ENCODE measurements around the gene BABAM1. TPM values are rescaled to one million over a fixed set of nuclear protein-coding genes. Genes with fewer than 3 reads are reported as not detected.

The BABAM1 gene
- total RNA-seq, 3 donors from 2014 or later (not counting 1 experiment from before 2014, with no cell fraction given) = 106 to 127 (median 106) TPM

GRCh38 chr19:17244618-17245534 lies 22.4 kb upstream of the BABAM1 start:
- intact Hi-C loops (cut with micrococcal nuclease) = no loop called here
- H3K36me3 Mint-ChIP-seq = no peaks in the 10 kb centered on the region
- WGBS (ENCODE audit: insufficient coverage) = 5% methylated on average over 100 of the region's 100 CpGs
- peak in 1 of 2 donors; percentile 52 for DNase-seq
- H3K27me3 Mint-ChIP-seq (ENCODE audit: low read depth in 2 of 2) = no peaks in the 10 kb centered on the region
- Histone ChIP-seq H3K27ac (ENCODE audit: low read length) (no peak overlapping the region), H3K4me1 (ENCODE audit: control insufficient read depth, insufficient read depth, low read length) (peaks cover 19% of the 10 kb centered on the region), H3K36me3 (ENCODE audit: control insufficient read depth, insufficient read depth, low read length) (no peaks in the 10 kb centered on the region), H3K4me3 (ENCODE audit: low read length) (peak overlapping the region; percentile 12), H3K9me3 (ENCODE audit: control insufficient read depth, insufficient read depth, low read length) (no peaks in the 10 kb centered on the region), H3K27me3 (ENCODE audit: control insufficient read depth, insufficient read depth, low read length) (no peaks in the 10 kb centered on the region)
- H3K27ac Mint-ChIP-seq = no peak overlapping the region
- H3K9me3 Mint-ChIP-seq = no peaks in the 10 kb centered on the region
- H3K4me3 Mint-ChIP-seq = peak overlapping the region; percentile 35
- no peak for TF ChIP-seq CTCF (IDR thresholded peaks at IDR 0.05)
- ATAC-seq = peak in 1 of 3 donors; percentile 1
- H3K4me1 Mint-ChIP-seq = peaks cover 0 to 21% of the 10 kb centered on the region in 2 donors

DNA sequence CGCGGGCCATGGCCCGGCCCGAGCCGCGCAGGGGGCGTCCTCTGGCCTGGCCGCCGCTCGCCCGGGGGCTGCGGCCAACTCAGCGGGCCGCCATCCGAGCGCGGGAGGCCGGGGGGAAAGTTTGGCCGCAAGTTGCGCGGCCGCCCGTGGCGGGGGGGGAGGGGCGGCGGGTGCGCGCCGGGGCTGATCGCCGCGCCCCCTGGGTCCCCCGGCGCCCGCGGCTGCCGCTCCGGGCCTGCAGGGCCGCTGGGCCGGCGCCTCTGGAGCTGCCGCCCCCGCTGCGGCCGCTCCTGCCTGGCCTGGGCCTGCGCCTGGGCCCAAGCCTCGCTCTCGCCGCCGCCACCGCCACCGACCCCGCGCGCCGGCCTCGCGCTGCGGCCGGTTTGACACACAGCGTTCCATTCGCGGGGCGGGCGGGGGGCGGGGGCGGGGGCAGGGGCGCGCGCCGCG lies 21.7 kb upstream of the BABAM1 start, which contains the start of gene NR2F6:
NR2F6 (minus strand) TSS at position 385 of the 450 bp plus-strand sequence. CDS start 699 bp downstream, outside the sequence.
- DNase-seq = no peak

DNA sequence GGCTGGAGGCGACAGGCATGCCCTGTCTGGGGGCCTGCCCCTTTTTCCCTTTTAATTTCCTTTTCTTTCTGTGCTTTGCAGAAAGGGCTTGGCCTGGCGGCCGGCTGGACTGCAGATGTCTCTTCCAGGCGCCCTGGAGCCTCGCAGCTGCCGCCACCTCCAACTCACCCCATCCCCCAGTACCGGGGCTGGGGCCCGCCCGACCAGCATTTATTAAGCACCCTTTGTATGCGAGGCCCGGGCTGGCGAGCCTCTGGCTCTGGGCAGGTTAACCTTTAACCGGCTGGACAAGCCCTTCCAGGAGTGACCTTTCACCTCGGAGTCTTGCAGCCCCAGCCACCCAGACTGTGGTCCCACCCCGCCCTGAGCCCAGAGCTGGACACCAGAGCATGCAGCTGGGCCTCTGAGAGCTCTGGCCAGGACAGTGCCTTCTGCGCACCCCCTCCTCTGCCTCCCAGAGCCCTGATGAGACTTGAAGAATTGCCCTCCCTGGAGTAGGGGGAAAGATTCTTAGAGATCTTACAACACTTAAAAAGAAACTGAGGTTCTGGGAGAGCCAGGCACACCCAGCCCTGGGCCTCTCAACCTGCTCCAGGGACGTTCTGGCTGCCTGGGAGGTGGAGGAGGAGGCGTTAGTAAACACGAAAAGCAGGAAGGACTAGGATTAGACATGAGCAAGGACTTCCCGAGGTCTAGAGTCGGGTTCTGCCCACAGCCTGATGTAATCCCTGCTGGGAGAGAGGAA lies 20.4 kb upstream of the BABAM1 start:
- Histone ChIP-seq H3K4me1 (ENCODE audit: control insufficient read depth, insufficient read depth, low read length) (peaks cover 19% of the 10 kb centered on the region), H3K4me3 (ENCODE audit: low read length) (peak overlapping the region; percentile 64), H3K9me3 (ENCODE audit: control insufficient read depth, insufficient read depth, low read length) (no peaks in the 10 kb centered on the region), H3K36me3 (ENCODE audit: control insufficient read depth, insufficient read depth, low read length) (no peaks in the 10 kb centered on the region), H3K27ac (ENCODE audit: low read length) (no peak overlapping the region), H3K27me3 (ENCODE audit: control insufficient read depth, insufficient read depth, low read length) (no peaks in the 10 kb centered on the region)
- DNase-seq (peak in 1 of 2 donors; percentile 5), ATAC-seq (peak in 1 of 3 donors; percentile 1)
- Mint-ChIP-seq H3K4me1 (peaks cover 0 to 21% of the 10 kb centered on the region in 2 donors), H3K27me3 (ENCODE audit: low read depth in 2 of 2) (no peaks in the 10 kb centered on the region), H3K9me3 (no peaks in the 10 kb centered on the region), H3K4me3 (peak overlapping the region; percentile 89), H3K27ac (peak overlapping the region in 1 of 2 donors; percentile 83), H3K36me3 (no peaks in the 10 kb centered on the region)
- TF ChIP-seq CTCF (IDR thresholded peaks at IDR 0.05) = no peak
- 37% methylated on average over 21 of the region's 21 CpGs for WGBS (ENCODE audit: insufficient coverage)
- intact Hi-C loops (cut with micrococcal nuclease) = no loop called here

More for the DNA sequence above, 21.7 kb upstream of the BABAM1 start, which contains the start of gene NR2F6:
- peak; percentile 15 to 20 (median 19) for ATAC-seq
- no peaks in the 10 kb centered on the region for H3K27me3 ChIP-seq (ENCODE audit: control insufficient read depth, insufficient read depth, low read length)
- H3K4me3 Mint-ChIP-seq = peak within 1 kb of the TSS; percentile 89
- H3K4me1 ChIP-seq (ENCODE audit: control insufficient read depth, insufficient read depth, low read length) = peaks cover 19% of the 10 kb centered on the region
- no peak for TF ChIP-seq CTCF (IDR thresholded peaks at IDR 0.05)
- H3K4me3 ChIP-seq (ENCODE audit: low read length) = peak within 1 kb of the TSS; percentile 64
- no peaks in the 10 kb centered on the region for H3K9me3 ChIP-seq (ENCODE audit: control insufficient read depth, insufficient read depth, low read length)
- under 1% methylated on average over 72 of the region's 72 CpGs for whole genome bisulfite sequencing (ENCODE audit: insufficient coverage)
- intact Hi-C loops (cut with micrococcal nuclease) = no loop called here
- H3K27me3 Mint-ChIP-seq (ENCODE audit: low read depth in 2 of 2) = no peaks in the 10 kb centered on the region
- H3K4me1 Mint-ChIP-seq = peaks cover 0 to 21% of the 10 kb centered on the region in 2 donors
- H3K36me3 ChIP-seq (ENCODE audit: control insufficient read depth, insufficient read depth, low read length) = no peaks in the 10 kb centered on the region
- peak within 1 kb of the TSS; percentile 49 for H3K27ac ChIP-seq (ENCODE audit: low read length)
- no peaks in the 10 kb centered on the region for H3K36me3 Mint-ChIP-seq
- no peaks in the 10 kb centered on the region for H3K9me3 Mint-ChIP-seq
- peak within 1 kb of the TSS in 1 of 2 donors; percentile 83 for H3K27ac Mint-ChIP-seq
